ENCODE measurements around the gene TTC19.
A peak's percentile ranks its signal among the peaks of the same experiment; 100 is the strongest.
"Not testable (repeated sequence)": the region's sequence is repeated elsewhere in the genome, so short reads cannot be mapped to it uniquely, and the experiment has no call there.

Gene TTC19

DNA sequence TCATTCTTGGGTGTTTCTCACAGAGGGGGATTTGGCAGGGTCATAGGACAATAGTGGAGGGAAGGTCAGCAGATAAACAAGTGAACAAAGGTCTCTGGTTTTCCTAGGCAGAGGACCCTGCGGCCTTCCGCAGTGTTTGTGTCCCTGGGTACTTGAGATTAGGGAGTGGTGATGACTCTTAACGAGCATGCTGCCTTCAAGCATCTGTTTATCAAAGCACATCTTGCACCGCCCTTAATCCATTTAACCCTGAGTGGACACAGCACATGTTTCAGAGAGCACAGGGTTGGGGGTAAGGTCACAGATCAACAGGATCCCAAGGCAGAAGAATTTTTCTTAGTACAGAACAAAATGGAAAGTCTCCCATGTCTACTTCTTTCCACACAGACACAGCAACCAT, 20.6 kb upstream of the TTC19 start:
- WGBS: no CpG with 5 or more reads among the region's 4 CpGs
- H2BK120ac ChIP-seq (ENCODE audit: low read depth, low read length); H3K23ac ChIP-seq (ENCODE audit: low read length in 2 of 2): not testable (repeated sequence)

GRCh38 chr17:15981208-15981607, 18.4 kb upstream of the TTC19 start:
- Histone ChIP-seq H3K4me1 (ENCODE audit: control insufficient read depth, insufficient read depth, low read depth, low read length) (peaks cover 3% of the 10 kb centered on the region), H3K4me2 (ENCODE audit: low read length, poor library complexity, severe bottlenecking) (no peak overlapping the region), H3K14ac (ENCODE audit: low read length in 2 of 2) (no peak overlapping the region), H2BK15ac (ENCODE audit: low read depth, poor library complexity, severe bottlenecking) (no peak overlapping the region), H4K8ac (ENCODE audit: low read length) (no peak overlapping the region), H3K9ac (ENCODE audit: low read length) (peak overlapping the region; percentile 2), H3K18ac (ENCODE audit: low read depth in 1 of 2, low read length in 2 of 2) (peak overlapping the region in 1 of 2 experiments; percentile 52), H2AFZ (ENCODE audit: low read depth, low read length) (no peak overlapping the region), H3K27me3 (ENCODE audit: control insufficient read depth in 1 of 2, insufficient read depth in 1 of 2, low read length in 2 of 2) (no peaks in the 10 kb centered on the region), H2BK12ac (ENCODE audit: low read length in 2 of 2) (no peak overlapping the region), H3K79me1 (replicated peaks; ENCODE audit: low read length, poor library complexity, severe bottlenecking) (peaks cover 6% of the 10 kb centered on the region), H2AK5ac (ENCODE audit: low read length, severe bottlenecking) (no peak overlapping the region), H3K9me3 (ENCODE audit: control insufficient read depth, low read length) (no peaks in the 10 kb centered on the region), H3K27ac (ENCODE audit: low read length, poor library complexity, severe bottlenecking) (no peak overlapping the region), H3K4ac (ENCODE audit: low read depth in 1 of 2, low read length in 2 of 2) (no peak overlapping the region), H4K91ac (ENCODE audit: low read length) (no peak overlapping the region), H2BK120ac (ENCODE audit: low read depth, low read length) (no peak overlapping the region), H3K23ac (ENCODE audit: low read length in 2 of 2) (no peak overlapping the region), H3K36me3 (ENCODE audit: control insufficient read depth in 1 of 2, insufficient read depth in 2 of 2, low read depth in 1 of 2, low read length in 2 of 2) (peaks cover 3 to 67% of the 10 kb centered on the region in 2 experiments), H2BK5ac (ENCODE audit: low read depth, low read length, poor library complexity, severe bottlenecking) (no peak overlapping the region), H3K4me3 (ENCODE audit: insufficient read depth in 1 of 2, low read depth in 1 of 2, low read length in 2 of 2) (no peak overlapping the region)
- no peak for DNase-seq
- WGBS: 30% methylated on average over 1 of the region's 2 CpGs

More for the DNA sequence above, 20.6 kb upstream of the TTC19 start:
- not testable (repeated sequence) for H3K27me3 ChIP-seq (ENCODE audit: control insufficient read depth in 1 of 2, insufficient read depth in 1 of 2, low read length in 2 of 2); H2AK5ac ChIP-seq (ENCODE audit: low read length, severe bottlenecking); H3K9me3 ChIP-seq (ENCODE audit: control insufficient read depth, low read length); H4K8ac ChIP-seq (ENCODE audit: low read length); H2BK15ac ChIP-seq (ENCODE audit: low read depth, poor library complexity, severe bottlenecking); H3K27ac ChIP-seq (ENCODE audit: low read length, poor library complexity, severe bottlenecking); H3K9ac ChIP-seq (ENCODE audit: low read length); H3K4me1 ChIP-seq (ENCODE audit: control insufficient read depth, insufficient read depth, low read depth, low read length); H3K4ac ChIP-seq (ENCODE audit: low read depth in 1 of 2, low read length in 2 of 2); DNase-seq; H3K14ac ChIP-seq (ENCODE audit: low read length in 2 of 2); H4K91ac ChIP-seq (ENCODE audit: low read length); H3K4me2 ChIP-seq (ENCODE audit: low read length, poor library complexity, severe bottlenecking); H3K18ac ChIP-seq (ENCODE audit: low read depth in 1 of 2, low read length in 2 of 2); H3K4me3 ChIP-seq (ENCODE audit: insufficient read depth in 1 of 2, low read depth in 1 of 2, low read length in 2 of 2); H2BK12ac ChIP-seq (ENCODE audit: low read length in 2 of 2); H2AFZ ChIP-seq (ENCODE audit: low read depth, low read length); H2BK5ac ChIP-seq (ENCODE audit: low read depth, low read length, poor library complexity, severe bottlenecking)
- Histone ChIP-seq H3K36me3 (ENCODE audit: control insufficient read depth in 1 of 2, insufficient read depth in 2 of 2, low read depth in 1 of 2, low read length in 2 of 2) (peaks cover 7 to 59% of the 10 kb centered on the region in 2 experiments), H3K79me1 (replicated peaks; ENCODE audit: low read length, poor library complexity, severe bottlenecking) (peaks cover 15% of the 10 kb centered on the region)

DNA sequence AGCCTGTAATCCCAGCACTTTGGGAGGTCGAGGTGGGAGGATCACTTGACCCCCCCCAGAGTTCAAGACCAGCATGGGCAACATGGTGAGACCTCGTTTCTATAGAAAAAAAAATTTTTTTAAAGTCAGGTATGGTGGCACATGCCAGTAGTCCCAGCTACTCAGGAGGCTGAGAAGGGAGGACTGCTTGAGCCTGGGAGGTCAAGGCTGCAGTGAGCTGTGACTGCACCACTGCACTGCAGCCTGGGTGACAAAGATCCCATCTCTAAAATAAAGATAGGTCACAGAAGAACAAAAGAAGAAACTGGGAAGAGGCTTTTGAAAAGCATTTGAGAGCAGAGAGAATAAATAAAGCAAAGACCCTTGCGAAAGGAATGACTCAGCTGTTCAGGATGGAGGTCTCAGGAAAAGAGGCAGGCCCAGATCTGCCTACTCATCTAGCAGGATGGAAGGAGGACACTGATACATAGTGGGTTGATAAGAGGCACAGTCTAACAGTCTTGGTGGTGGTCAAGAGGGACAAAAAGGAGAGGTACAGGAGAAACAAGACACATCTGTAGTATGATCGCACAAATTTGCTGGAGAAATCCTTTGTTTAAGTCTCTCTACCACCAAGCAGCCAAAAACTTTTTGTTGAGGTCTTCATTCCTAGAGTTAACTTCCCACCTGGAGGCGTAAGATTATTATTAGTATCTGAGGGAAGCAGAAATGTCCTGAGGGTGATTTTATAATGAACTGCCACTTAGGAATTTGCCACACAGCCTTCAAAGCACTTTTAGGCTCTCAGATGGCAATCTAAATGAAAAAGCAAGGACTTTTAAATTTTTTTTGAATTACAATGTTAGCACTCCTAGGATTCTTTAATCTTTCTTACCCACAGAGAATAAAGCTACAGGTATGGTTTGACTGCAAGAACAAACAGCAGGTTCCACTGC, 17.7 kb upstream of the TTC19 start:
- H3K4ac ChIP-seq (ENCODE audit: low read depth in 1 of 2, low read length in 2 of 2): peak overlapping the region in 1 of 2 experiments; percentile 58
- H2BK12ac ChIP-seq (ENCODE audit: low read length in 2 of 2): peak overlapping the region in 1 of 2 experiments; percentile 10
- H3K4me3 ChIP-seq (ENCODE audit: insufficient read depth in 1 of 2, low read depth in 1 of 2, low read length in 2 of 2): no peak overlapping the region
- peaks cover 3% of the 10 kb centered on the region for H3K4me1 ChIP-seq (ENCODE audit: control insufficient read depth, insufficient read depth, low read depth, low read length)
- H3K27ac ChIP-seq (ENCODE audit: low read length, poor library complexity, severe bottlenecking): no peak overlapping the region
- no peak overlapping the region for H3K14ac ChIP-seq (ENCODE audit: low read length in 2 of 2)
- H2AK5ac ChIP-seq (ENCODE audit: low read length, severe bottlenecking): no peak overlapping the region
- H3K23ac ChIP-seq (ENCODE audit: low read length in 2 of 2): no peak overlapping the region
- no peak overlapping the region for H2BK5ac ChIP-seq (ENCODE audit: low read depth, low read length, poor library complexity, severe bottlenecking)
- no peak overlapping the region for H4K91ac ChIP-seq (ENCODE audit: low read length)
- WGBS: 65% methylated on average over 3 of the region's 5 CpGs
- H3K9me3 ChIP-seq (ENCODE audit: control insufficient read depth, low read length): no peaks in the 10 kb centered on the region
- H2AFZ ChIP-seq (ENCODE audit: low read depth, low read length): no peak overlapping the region
- peaks cover 4% of the 10 kb centered on the region for H3K79me1 ChIP-seq (replicated peaks; ENCODE audit: low read length, poor library complexity, severe bottlenecking)
- H2BK15ac ChIP-seq (ENCODE audit: low read depth, poor library complexity, severe bottlenecking): no peak overlapping the region
- no peak overlapping the region for H2BK120ac ChIP-seq (ENCODE audit: low read depth, low read length)
- no peaks in the 10 kb centered on the region for H3K27me3 ChIP-seq (ENCODE audit: control insufficient read depth in 1 of 2, insufficient read depth in 1 of 2, low read length in 2 of 2)
- peak overlapping the region; percentile 2 for H3K9ac ChIP-seq (ENCODE audit: low read length)
- H3K36me3 ChIP-seq (ENCODE audit: control insufficient read depth in 1 of 2, insufficient read depth in 2 of 2, low read depth in 1 of 2, low read length in 2 of 2): peaks cover 3 to 67% of the 10 kb centered on the region in 2 experiments
- peak; percentile 80 for DNase-seq
- H3K4me2 ChIP-seq (ENCODE audit: low read length, poor library complexity, severe bottlenecking): no peak overlapping the region
- no peak overlapping the region for H4K8ac ChIP-seq (ENCODE audit: low read length)
- peak overlapping the region in 1 of 2 experiments; percentile 52 for H3K18ac ChIP-seq (ENCODE audit: low read depth in 1 of 2, low read length in 2 of 2)

GRCh38 chr17:15996322-15996721, 3.3 kb upstream of the TTC19 start:
- no peak overlapping the region for H2AFZ ChIP-seq (ENCODE audit: low read depth, low read length)
- H3K4me3 ChIP-seq (ENCODE audit: insufficient read depth in 1 of 2, low read depth in 1 of 2, low read length in 2 of 2): no peak overlapping the region
- no peak overlapping the region for H3K27ac ChIP-seq (ENCODE audit: low read length, poor library complexity, severe bottlenecking)
- H3K23ac ChIP-seq (ENCODE audit: low read length in 2 of 2): no peak overlapping the region
- no peak overlapping the region for H3K14ac ChIP-seq (ENCODE audit: low read length in 2 of 2)
- no peak overlapping the region for H3K4ac ChIP-seq (ENCODE audit: low read depth in 1 of 2, low read length in 2 of 2)
- no peak overlapping the region for H2BK120ac ChIP-seq (ENCODE audit: low read depth, low read length)
- 86% methylated on average over 5 of the region's 6 CpGs for whole genome bisulfite sequencing
- H3K4me1 ChIP-seq (ENCODE audit: control insufficient read depth, insufficient read depth, low read depth, low read length): no peaks in the 10 kb centered on the region
- peaks cover 2% of the 10 kb centered on the region for H3K9me3 ChIP-seq (ENCODE audit: control insufficient read depth, low read length)
- no peak overlapping the region for H4K91ac ChIP-seq (ENCODE audit: low read length)
- no peak overlapping the region for H2BK15ac ChIP-seq (ENCODE audit: low read depth, poor library complexity, severe bottlenecking)
- H2AK5ac ChIP-seq (ENCODE audit: low read length, severe bottlenecking): no peak overlapping the region
- H3K9ac ChIP-seq (ENCODE audit: low read length): no peak overlapping the region
- no peak overlapping the region for H4K8ac ChIP-seq (ENCODE audit: low read length)
- H3K27me3 ChIP-seq (ENCODE audit: control insufficient read depth in 1 of 2, insufficient read depth in 1 of 2, low read length in 2 of 2): no peaks in the 10 kb centered on the region
- no peak overlapping the region for H2BK12ac ChIP-seq (ENCODE audit: low read length in 2 of 2)
- peaks cover 13% of the 10 kb centered on the region for H3K79me1 ChIP-seq (replicated peaks; ENCODE audit: low read length, poor library complexity, severe bottlenecking)
- H3K4me2 ChIP-seq (ENCODE audit: low read length, poor library complexity, severe bottlenecking): no peak overlapping the region
- H3K36me3 ChIP-seq (ENCODE audit: control insufficient read depth in 1 of 2, insufficient read depth in 2 of 2, low read depth in 1 of 2, low read length in 2 of 2): peaks cover 0 to 19% of the 10 kb centered on the region in 2 experiments
- no peak overlapping the region for H2BK5ac ChIP-seq (ENCODE audit: low read depth, low read length, poor library complexity, severe bottlenecking)
- no peak for DNase-seq
- H3K18ac ChIP-seq (ENCODE audit: low read depth in 1 of 2, low read length in 2 of 2): no peak overlapping the region

Data from mesenchymal stem cell (in vitro differentiated cells and primary cell).